ENCODE data around the gene NOMO2. TPM values are rescaled to one million over a fixed set of nuclear protein-coding genes. Genes with fewer than 3 reads are reported as not detected.
"Not testable (repeated sequence)": the region's sequence is repeated elsewhere in the genome, so short reads cannot be mapped to it uniquely, and the experiment has no call there.

Gene NOMO2
- polyA plus RNA-seq: 10 to 100 TPM; 27.9 to 38.8 TPM

DNA sequence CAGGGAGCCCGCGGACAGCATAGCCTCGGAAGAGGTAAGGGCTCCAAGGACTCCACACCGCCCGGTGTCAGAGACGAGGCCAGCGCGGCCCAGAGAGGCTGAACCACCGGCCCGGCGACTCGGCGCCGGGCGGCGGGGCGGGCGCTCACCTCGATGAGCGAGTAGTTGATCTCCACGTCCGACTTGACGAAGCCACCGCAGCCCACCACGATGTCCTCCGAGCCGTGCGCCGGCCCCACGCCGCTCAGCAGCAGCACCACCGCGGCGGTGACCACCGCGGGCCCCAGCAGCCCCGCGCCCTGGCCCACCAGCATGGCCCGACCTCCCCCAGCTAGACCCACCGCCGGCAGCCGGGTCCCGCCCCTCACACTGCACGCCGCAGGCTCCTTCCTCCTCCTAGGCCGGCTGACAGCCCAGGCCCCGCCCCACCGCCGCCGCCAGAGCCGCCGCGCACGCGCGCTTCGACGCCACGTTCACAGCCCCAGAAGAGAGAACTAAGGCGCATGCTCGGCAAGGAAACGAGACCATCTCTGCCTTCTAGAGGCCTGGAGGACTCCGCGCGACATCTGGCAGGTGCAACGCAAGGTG lies at the start of gene NOMO2:
Gene NOMO2 (minus strand): TSS at position 371 of the 588 bp plus-strand sequence. CDS start 57 bp downstream, at position 314.
- 0% methylated on average over 16 to 48 of the region's 66 CpGs for WGBS, 2 donors
- Histone ChIP-seq H3K27ac (ENCODE audit: low read depth in 2 of 2, low read length in 1 of 2) (peak within 1 kb of the TSS; percentile 10 to 49), H3K4me3 (ENCODE audit: low read depth in 1 of 2, low read length in 2 of 2) (peak within 1 kb of the TSS; percentile 53 to 63)
- H3K36me3 ChIP-seq (ENCODE audit: control insufficient read depth in 2 of 2, insufficient read depth in 2 of 2, low read length in 1 of 2); H3K4me1 ChIP-seq (ENCODE audit: control insufficient read depth in 2 of 2, insufficient read depth in 2 of 2, low read length in 1 of 2); H3K27me3 ChIP-seq (ENCODE audit: control insufficient read depth in 1 of 2, insufficient read depth in 2 of 2, low read length in 2 of 2); H3K9me3 ChIP-seq (ENCODE audit: control insufficient read depth in 2 of 2, insufficient read depth in 1 of 2, low read depth in 1 of 2, low read length in 1 of 2): not testable (repeated sequence)

DNA sequence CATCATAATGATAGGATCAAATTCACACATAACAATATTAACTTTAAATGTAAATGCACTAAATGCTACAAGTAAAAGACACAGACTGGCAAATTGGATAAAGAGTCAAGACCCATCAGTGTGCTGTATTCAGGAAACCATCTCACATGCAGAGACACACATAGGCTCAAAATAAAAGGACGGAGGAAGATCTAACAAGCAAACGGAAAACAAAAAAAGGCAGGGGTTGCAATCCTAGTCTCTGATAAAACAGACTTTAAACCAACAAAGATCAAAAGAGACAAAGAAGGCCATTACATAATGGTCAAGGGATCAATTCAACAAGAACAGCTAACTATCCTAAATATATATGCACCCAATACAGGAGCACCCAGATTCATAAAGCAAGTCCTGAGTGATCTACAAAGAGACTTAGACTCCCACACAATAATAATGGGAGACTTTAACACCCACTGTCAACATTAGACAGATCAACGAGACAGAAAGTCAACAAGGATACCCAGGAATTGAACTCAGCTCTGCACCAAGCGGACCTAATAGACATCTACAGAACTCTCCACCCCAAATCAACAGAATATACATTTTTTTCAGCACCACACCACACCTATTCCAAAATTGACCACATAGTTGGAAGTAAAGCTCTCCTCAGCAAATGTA lies 48.4 kb upstream of the NOMO2 start:
- not testable (repeated sequence) for H3K27me3 ChIP-seq (ENCODE audit: control insufficient read depth in 1 of 2, insufficient read depth in 2 of 2, low read length in 2 of 2); H3K27ac ChIP-seq (ENCODE audit: low read depth in 2 of 2, low read length in 1 of 2); H3K4me3 ChIP-seq (ENCODE audit: low read depth in 1 of 2, low read length in 2 of 2); H3K36me3 ChIP-seq (ENCODE audit: control insufficient read depth in 2 of 2, insufficient read depth in 2 of 2, low read length in 1 of 2); H3K4me1 ChIP-seq (ENCODE audit: control insufficient read depth in 2 of 2, insufficient read depth in 2 of 2, low read length in 1 of 2); H3K9me3 ChIP-seq (ENCODE audit: control insufficient read depth in 2 of 2, insufficient read depth in 1 of 2, low read depth in 1 of 2, low read length in 1 of 2)
- 79 to 81% methylated on average over 3 of the region's 4 CpGs for WGBS, 2 donors

DNA sequence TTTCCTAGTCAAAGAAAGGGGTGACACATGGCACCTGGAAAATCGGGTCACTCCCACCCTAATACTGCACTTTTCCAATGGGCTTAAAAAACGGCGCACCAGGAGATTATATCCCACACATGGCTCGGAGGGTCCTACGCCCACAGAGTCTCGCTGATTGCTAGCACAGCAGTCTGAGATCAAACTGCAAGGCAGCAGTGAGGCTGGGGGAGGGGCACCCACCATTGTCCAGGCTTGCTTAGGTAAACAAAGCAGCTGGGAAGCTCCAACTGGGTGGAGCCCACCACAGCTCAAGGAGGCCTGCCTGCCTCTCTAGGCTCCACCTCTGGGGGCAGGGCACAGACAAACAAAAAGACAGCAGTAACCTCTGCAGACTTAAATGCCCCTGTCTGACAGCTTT lies 46.4 kb upstream of the NOMO2 start:
- not testable (repeated sequence) for H3K4me1 ChIP-seq (ENCODE audit: control insufficient read depth in 2 of 2, insufficient read depth in 2 of 2, low read length in 1 of 2); H3K27me3 ChIP-seq (ENCODE audit: control insufficient read depth in 1 of 2, insufficient read depth in 2 of 2, low read length in 2 of 2); H3K4me3 ChIP-seq (ENCODE audit: low read depth in 1 of 2, low read length in 2 of 2); H3K27ac ChIP-seq (ENCODE audit: low read depth in 2 of 2, low read length in 1 of 2); H3K9me3 ChIP-seq (ENCODE audit: control insufficient read depth in 2 of 2, insufficient read depth in 1 of 2, low read depth in 1 of 2, low read length in 1 of 2); H3K36me3 ChIP-seq (ENCODE audit: control insufficient read depth in 2 of 2, insufficient read depth in 2 of 2, low read length in 1 of 2)
- 86 to 87% methylated on average over 6 of the region's 6 CpGs for WGBS, 2 donors

DNA sequence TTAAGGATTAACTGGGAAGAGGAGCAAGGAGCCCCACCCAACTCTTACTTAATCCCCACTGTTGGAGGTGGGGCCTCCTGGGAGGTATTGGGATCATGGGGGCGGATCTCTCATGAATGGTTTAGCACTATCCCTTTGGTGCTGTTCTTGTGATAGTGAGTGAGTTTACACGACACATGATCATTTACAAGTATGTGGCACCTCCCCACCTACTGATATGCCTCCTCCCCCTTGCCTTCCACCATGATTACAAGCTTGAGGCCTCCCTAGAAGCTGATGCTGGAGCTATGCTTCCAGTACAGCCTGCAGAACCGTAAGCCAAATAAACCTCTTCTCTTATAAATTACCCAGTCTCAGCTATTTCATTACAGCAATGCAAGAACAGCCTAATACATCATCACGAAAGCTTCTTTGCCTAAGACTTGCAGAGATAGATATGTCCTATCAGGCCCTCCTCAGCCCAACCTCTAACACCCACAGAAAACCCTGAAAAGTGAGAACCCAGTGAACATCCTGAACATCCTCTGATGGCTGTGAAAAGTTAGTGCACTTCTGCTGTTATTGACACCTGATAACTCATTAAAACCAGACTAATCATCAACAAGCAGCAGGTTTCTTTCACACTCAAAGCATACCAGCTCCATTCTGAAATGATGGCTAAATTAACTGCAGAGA lies 41.8 kb upstream of the NOMO2 start:
- H3K4me1 ChIP-seq (ENCODE audit: control insufficient read depth in 2 of 2, insufficient read depth in 2 of 2, low read length in 1 of 2); H3K9me3 ChIP-seq (ENCODE audit: control insufficient read depth in 2 of 2, insufficient read depth in 1 of 2, low read depth in 1 of 2, low read length in 1 of 2); H3K27me3 ChIP-seq (ENCODE audit: control insufficient read depth in 1 of 2, insufficient read depth in 2 of 2, low read length in 2 of 2); H3K36me3 ChIP-seq (ENCODE audit: control insufficient read depth in 2 of 2, insufficient read depth in 2 of 2, low read length in 1 of 2); H3K4me3 ChIP-seq (ENCODE audit: low read depth in 1 of 2, low read length in 2 of 2); H3K27ac ChIP-seq (ENCODE audit: low read depth in 2 of 2, low read length in 1 of 2): not testable (repeated sequence)
- 67% methylated on average over 1 of the region's 4 CpGs; no CpG with 5 or more reads in 1 of the 2 donors for WGBS, 2 donors

- not testable (repeated sequence) for H3K9me3 ChIP-seq (ENCODE audit: control insufficient read depth in 2 of 2, insufficient read depth in 1 of 2, low read depth in 1 of 2, low read length in 1 of 2); H3K27ac ChIP-seq (ENCODE audit: low read depth in 2 of 2, low read length in 1 of 2); H3K4me1 ChIP-seq (ENCODE audit: control insufficient read depth in 2 of 2, insufficient read depth in 2 of 2, low read length in 1 of 2); H3K27me3 ChIP-seq (ENCODE audit: control insufficient read depth in 1 of 2, insufficient read depth in 2 of 2, low read length in 2 of 2); H3K36me3 ChIP-seq (ENCODE audit: control insufficient read depth in 2 of 2, insufficient read depth in 2 of 2, low read length in 1 of 2); H3K4me3 ChIP-seq (ENCODE audit: low read depth in 1 of 2, low read length in 2 of 2)
- WGBS, 2 donors: 86 to 90% methylated on average over 1 of the region's 1 CpG
Observed at GRCh38 chr16:18598582-18598981, 36.7 kb upstream of the NOMO2 start.

DNA sequence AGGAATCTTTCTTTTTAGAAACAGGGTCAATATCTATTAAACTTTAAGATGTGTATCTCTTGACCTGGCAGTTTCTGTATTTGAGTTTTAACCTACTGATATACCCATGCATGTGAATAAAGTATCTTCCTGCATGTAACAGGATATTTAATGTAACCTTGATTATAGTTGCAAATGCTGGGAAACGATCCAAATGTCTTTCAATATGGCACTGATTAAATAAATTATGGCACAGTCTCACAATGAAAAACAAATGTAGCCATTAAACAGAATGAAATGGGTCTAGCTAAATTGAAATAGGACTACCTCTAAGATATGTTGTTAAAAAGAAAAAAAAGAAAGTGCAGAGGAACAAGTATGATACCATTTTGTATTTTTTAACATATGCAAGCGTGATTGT lies 35.8 kb upstream of the NOMO2 start:
- not testable (repeated sequence) for H3K4me1 ChIP-seq (ENCODE audit: control insufficient read depth in 2 of 2, insufficient read depth in 2 of 2, low read length in 1 of 2); H3K9me3 ChIP-seq (ENCODE audit: control insufficient read depth in 2 of 2, insufficient read depth in 1 of 2, low read depth in 1 of 2, low read length in 1 of 2); H3K27ac ChIP-seq (ENCODE audit: low read depth in 2 of 2, low read length in 1 of 2); H3K27me3 ChIP-seq (ENCODE audit: control insufficient read depth in 1 of 2, insufficient read depth in 2 of 2, low read length in 2 of 2); H3K36me3 ChIP-seq (ENCODE audit: control insufficient read depth in 2 of 2, insufficient read depth in 2 of 2, low read length in 1 of 2); H3K4me3 ChIP-seq (ENCODE audit: low read depth in 1 of 2, low read length in 2 of 2)
- WGBS, 2 donors: 50 to 56% methylated on average over 2 of the region's 2 CpGs

- not testable (repeated sequence) for H3K4me3 ChIP-seq (ENCODE audit: low read depth in 1 of 2, low read length in 2 of 2); H3K27me3 ChIP-seq (ENCODE audit: control insufficient read depth in 1 of 2, insufficient read depth in 2 of 2, low read length in 2 of 2); H3K9me3 ChIP-seq (ENCODE audit: control insufficient read depth in 2 of 2, insufficient read depth in 1 of 2, low read depth in 1 of 2, low read length in 1 of 2); H3K27ac ChIP-seq (ENCODE audit: low read depth in 2 of 2, low read length in 1 of 2); H3K36me3 ChIP-seq (ENCODE audit: control insufficient read depth in 2 of 2, insufficient read depth in 2 of 2, low read length in 1 of 2); H3K4me1 ChIP-seq (ENCODE audit: control insufficient read depth in 2 of 2, insufficient read depth in 2 of 2, low read length in 1 of 2)
- WGBS, 2 donors: 22 to 33% methylated on average over 4 of the region's 4 CpGs
Observed at GRCh38 chr16:18597319-18597718, 35.4 kb upstream of the NOMO2 start.

DNA sequence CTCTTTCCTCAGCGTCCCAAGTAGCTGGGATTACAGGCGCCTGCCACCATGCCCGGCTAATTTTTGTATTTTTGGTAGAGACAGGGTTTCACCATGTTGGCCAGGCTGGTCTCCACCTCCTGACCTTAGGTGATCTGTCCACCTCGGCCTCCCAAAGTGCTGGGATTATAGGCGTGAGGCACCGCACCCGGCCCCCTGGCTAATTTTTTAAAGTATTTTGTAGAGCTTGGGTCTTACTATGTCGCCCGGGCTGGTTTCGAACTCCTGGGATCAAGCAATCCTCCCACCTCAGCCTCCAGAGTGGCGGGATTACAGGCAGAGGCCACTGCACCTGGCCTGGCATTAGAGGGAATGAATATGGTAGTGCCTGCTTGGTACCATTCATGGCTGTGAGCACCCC lies 33.9 kb upstream of the NOMO2 start:
- H3K4me3 ChIP-seq (ENCODE audit: low read depth in 1 of 2, low read length in 2 of 2); H3K36me3 ChIP-seq (ENCODE audit: control insufficient read depth in 2 of 2, insufficient read depth in 2 of 2, low read length in 1 of 2); H3K27me3 ChIP-seq (ENCODE audit: control insufficient read depth in 1 of 2, insufficient read depth in 2 of 2, low read length in 2 of 2); H3K9me3 ChIP-seq (ENCODE audit: control insufficient read depth in 2 of 2, insufficient read depth in 1 of 2, low read depth in 1 of 2, low read length in 1 of 2); H3K27ac ChIP-seq (ENCODE audit: low read depth in 2 of 2, low read length in 1 of 2); H3K4me1 ChIP-seq (ENCODE audit: control insufficient read depth in 2 of 2, insufficient read depth in 2 of 2, low read length in 1 of 2): not testable (repeated sequence)
- 89 to 90% methylated on average over 11 of the region's 11 CpGs for WGBS, 2 donors

DNA sequence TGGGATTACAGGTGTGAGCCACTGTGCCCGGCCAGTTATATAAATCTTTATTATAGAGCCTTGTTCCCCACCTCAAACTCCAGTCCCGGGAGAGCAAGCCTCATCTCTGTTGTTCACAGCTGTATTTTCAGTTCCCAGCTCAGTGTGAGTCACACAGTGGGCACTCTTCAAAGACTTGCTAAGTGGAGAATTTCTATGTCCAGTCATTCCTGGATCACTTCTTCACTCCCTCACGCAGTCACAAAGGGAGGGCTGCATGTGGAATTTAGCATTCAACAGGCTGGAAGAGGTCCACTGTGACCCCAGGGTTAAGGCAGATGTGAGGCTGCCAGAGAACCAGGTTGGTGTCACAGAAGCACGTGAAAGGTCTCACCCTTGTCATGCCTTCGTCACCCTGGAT lies 33.0 kb upstream of the NOMO2 start:
- H3K4me3 ChIP-seq (ENCODE audit: low read depth in 1 of 2, low read length in 2 of 2); H3K36me3 ChIP-seq (ENCODE audit: control insufficient read depth in 2 of 2, insufficient read depth in 2 of 2, low read length in 1 of 2); H3K27me3 ChIP-seq (ENCODE audit: control insufficient read depth in 1 of 2, insufficient read depth in 2 of 2, low read length in 2 of 2); H3K27ac ChIP-seq (ENCODE audit: low read depth in 2 of 2, low read length in 1 of 2); H3K4me1 ChIP-seq (ENCODE audit: control insufficient read depth in 2 of 2, insufficient read depth in 2 of 2, low read length in 1 of 2); H3K9me3 ChIP-seq (ENCODE audit: control insufficient read depth in 2 of 2, insufficient read depth in 1 of 2, low read depth in 1 of 2, low read length in 1 of 2): not testable (repeated sequence)
- WGBS, 2 donors: 64 to 71% methylated on average over 5 of the region's 5 CpGs

DNA sequence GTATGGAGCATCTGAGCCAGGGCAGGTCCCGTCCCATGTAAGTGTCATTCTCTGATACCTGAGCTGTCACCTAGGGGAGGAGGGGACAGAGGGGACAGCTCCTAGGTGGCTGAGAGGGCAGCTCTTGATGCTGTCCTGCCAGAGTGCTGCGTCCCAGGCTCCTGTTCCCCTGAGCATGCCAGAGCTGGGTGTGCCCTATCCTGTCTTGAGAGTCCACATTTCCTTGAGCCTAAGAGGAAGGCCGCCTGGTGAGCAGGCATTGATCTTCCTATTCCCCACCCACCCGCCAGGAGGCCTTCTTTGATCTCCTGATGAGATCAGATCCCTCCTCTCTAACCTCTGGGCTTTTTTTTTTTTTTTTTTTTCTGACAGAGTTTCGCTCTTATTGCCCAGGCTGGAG lies 32.0 kb upstream of the NOMO2 start:
- H3K27ac ChIP-seq (ENCODE audit: low read depth in 2 of 2, low read length in 1 of 2): not testable (repeated sequence)

More for the DNA sequence above, 32.0 kb upstream of the NOMO2 start:
- WGBS, 2 donors: 71 to 78% methylated on average over 5 of the region's 5 CpGs
- not testable (repeated sequence) for H3K4me1 ChIP-seq (ENCODE audit: control insufficient read depth in 2 of 2, insufficient read depth in 2 of 2, low read length in 1 of 2); H3K4me3 ChIP-seq (ENCODE audit: low read depth in 1 of 2, low read length in 2 of 2); H3K36me3 ChIP-seq (ENCODE audit: control insufficient read depth in 2 of 2, insufficient read depth in 2 of 2, low read length in 1 of 2); H3K9me3 ChIP-seq (ENCODE audit: control insufficient read depth in 2 of 2, insufficient read depth in 1 of 2, low read depth in 1 of 2, low read length in 1 of 2); H3K27me3 ChIP-seq (ENCODE audit: control insufficient read depth in 1 of 2, insufficient read depth in 2 of 2, low read length in 2 of 2)
